Activated CD4-positive, alpha-beta memory T cell treated with anti-CD3 and anti-CD28 coated beads for 36 hours (primary cell): Measurements from ENCODE around the gene KREMEN2. TPM values are rescaled to one million over a fixed set of nuclear protein-coding genes. Genes with fewer than 3 reads are reported as not detected.

Experiments used
- CTCF ChIA-PET: fragments of 350-600 bp; sonication (Branson Sonifier 250); formaldehyde crosslinking; loops from one replicate; lab custom pipeline; 2021; ENCODE audit warnings: antibody characterized with exemption, inconsistent platforms; lab: Charles Lee
- POLR2A ChIA-PET: fragments of 350-600 bp; sonication (Branson Sonifier 250); formaldehyde crosslinking; loops from one replicate; lab custom pipeline; 2021; ENCODE audit warnings: antibody characterized with exemption; lab: Charles Lee
- DNase-seq: peaks from one replicate; pipeline ENCODE4 v3.0.0-alpha.2; 2020
- H3K27ac Mint-ChIP-seq: one replicate; pipeline ENCODE4 v1.8.0; 2021; ENCODE audit warnings: mixed read lengths
- H3K27me3 Mint-ChIP-seq: one replicate; pipeline ENCODE4 v1.8.0; 2021; ENCODE audit warnings: mixed read lengths
- H3K36me3 Mint-ChIP-seq: one replicate; pipeline ENCODE4 v1.8.0; 2021; ENCODE audit warnings: mixed read lengths
- H3K4me1 Mint-ChIP-seq: one replicate; pipeline ENCODE4 v1.8.0; 2021; ENCODE audit warnings: low read depth, mixed read lengths
- H3K4me3 Mint-ChIP-seq: one replicate; pipeline ENCODE4 v1.8.0; 2021; ENCODE audit warnings: mild to moderate bottlenecking, mixed read lengths
- H3K9me3 Mint-ChIP-seq: one replicate; pipeline ENCODE4 v1.8.0; 2021; ENCODE audit warnings: mixed read lengths
- intact Hi-C: fragments of 100-400 bp; cut with micrococcal nuclease; formaldehyde crosslinking; loops from one replicate; pipeline ENCODE4 v1.15.1; 2023
- total RNA-seq, 2 experiments: library from RNA; stranded (reverse); gene quantifications; one replicate each; pipeline ENCODE4 v1.2.3, GENCODE V29; 2021

The KREMEN2 gene
- total RNA-seq, 2 experiments from 2014 or later, result not detected

- Mint-ChIP-seq H3K4me1 (no peaks in the 10 kb centered on the region), H3K4me3 (no peak overlapping the region), H3K27ac (no peak overlapping the region), H3K9me3 (no peaks in the 10 kb centered on the region), H3K36me3 (no peaks in the 10 kb centered on the region), H3K27me3 (peaks cover 24% of the 10 kb centered on the region)
- DNase-seq, result no peak
- CTCF ChIA-PET, result interaction anchor here (1.5 kb wide), 1 partner anchor 75 kb away, joined by 3 read pairs; no protein-coding TSS in a partner anchor
- POLR2A ChIA-PET, result interaction anchor here (0.6 kb wide), 1 partner anchor 33 kb away, joined by 3 read pairs; no protein-coding TSS in a partner anchor
- intact Hi-C loops, result no loop called here
Observed at GRCh38 chr16:2956579-2956956, 7.5 kb upstream of the KREMEN2 start.

- ChIA-PET CTCF (interaction anchor here (0.6 to 1.2 kb wide), 3 partner anchors 8 to 78 kb away, joined by 3 to 4 read pairs (median 3); no protein-coding TSS in a partner anchor), POLR2A (interaction anchor here (0.6 kb wide), 1 partner anchor 13 kb away, joined by 4 read pairs; no protein-coding TSS in a partner anchor)
- no peaks in the 10 kb centered on the region for H3K9me3 Mint-ChIP-seq
- no peak overlapping the region for H3K27ac Mint-ChIP-seq
- no peak for DNase-seq
- intact Hi-C loops, result no loop called here
- peaks cover 36% of the 10 kb centered on the region for H3K27me3 Mint-ChIP-seq
- H3K4me1 Mint-ChIP-seq, result peaks cover 10% of the 10 kb centered on the region
- H3K4me3 Mint-ChIP-seq, result no peak overlapping the region
- no peaks in the 10 kb centered on the region for H3K36me3 Mint-ChIP-seq
Observed at GRCh38 chr16:2959206-2959605, 4.9 kb upstream of the KREMEN2 start.

GRCh38 chr16:2960183-2961010 is 3.7 kb upstream of the KREMEN2 start:
- Mint-ChIP-seq H3K27me3 (peaks cover 37% of the 10 kb centered on the region), H3K27ac (no peak overlapping the region), H3K4me1 (peaks cover 13% of the 10 kb centered on the region), H3K36me3 (no peaks in the 10 kb centered on the region), H3K9me3 (no peaks in the 10 kb centered on the region), H3K4me3 (no peak overlapping the region)
- ChIA-PET CTCF (interaction anchor here (1.1 to 1.3 kb wide), 3 partner anchors 13 to 122 kb away, joined by 3 to 5 read pairs (median 3); no protein-coding TSS in a partner anchor), POLR2A (no interaction called here)
- DNase-seq, result no peak
- intact Hi-C loops, result no loop called here

GRCh38 chr16:2962334-2963073 is 1.6 kb upstream of the KREMEN2 start:
- Mint-ChIP-seq H3K9me3 (no peaks in the 10 kb centered on the region), H3K4me3 (no peak overlapping the region), H3K27ac (no peak overlapping the region), H3K36me3 (no peaks in the 10 kb centered on the region), H3K27me3 (peaks cover 30% of the 10 kb centered on the region), H3K4me1 (peaks cover 16% of the 10 kb centered on the region)
- ChIA-PET CTCF (interaction anchor here (0.5 to 1.9 kb wide), 6 partner anchors 8 to 71 kb away, joined by 3 to 4 read pairs (median 3); no protein-coding TSS in a partner anchor), POLR2A (no interaction called here)
- intact Hi-C loops, result no loop called here
- no peak for DNase-seq

GRCh38 chr16:2963074-2963722 is 877 bp upstream of the KREMEN2 start:
- peaks cover 34% of the 10 kb centered on the region for H3K27me3 Mint-ChIP-seq
- POLR2A ChIA-PET, result no interaction called here
- H3K4me3 Mint-ChIP-seq, result peak overlapping the region; percentile 43
- H3K4me1 Mint-ChIP-seq, result peaks cover 20% of the 10 kb centered on the region
- H3K27ac Mint-ChIP-seq, result no peak overlapping the region
- DNase-seq, result no peak
- intact Hi-C loops, result no loop called here
- H3K9me3 Mint-ChIP-seq, result no peaks in the 10 kb centered on the region
- H3K36me3 Mint-ChIP-seq, result no peaks in the 10 kb centered on the region
- CTCF ChIA-PET, result interaction anchor here (1.1 to 1.9 kb wide), 5 partner anchors 9 to 91 kb away, joined by 3 to 4 read pairs (median 3); no protein-coding TSS in a partner anchor

GRCh38 chr16:2964475-2965336 is 631 bp downstream of the KREMEN2 start:
- Mint-ChIP-seq H3K27me3 (peaks cover 39% of the 10 kb centered on the region), H3K36me3 (no peaks in the 10 kb centered on the region), H3K4me3 (peak overlapping the region; percentile 26), H3K9me3 (no peaks in the 10 kb centered on the region), H3K4me1 (peaks cover 27% of the 10 kb centered on the region), H3K27ac (no peak overlapping the region)
- intact Hi-C loops, result no loop called here
- DNase-seq, result peak; percentile 72
- CTCF ChIA-PET, result interaction anchor here (1.1 to 1.4 kb wide), 2 partner anchors 25 to 63 kb away, joined by 3 to 4 read pairs; no protein-coding TSS in a partner anchor
- POLR2A ChIA-PET, result no interaction called here

GRCh38 chr16:2966043-2966807 is 2.1 kb downstream of the KREMEN2 start:
- Mint-ChIP-seq H3K9me3 (no peaks in the 10 kb centered on the region), H3K27me3 (peaks cover 33% of the 10 kb centered on the region), H3K4me1 (peaks cover 35% of the 10 kb centered on the region), H3K27ac (no peak overlapping the region), H3K4me3 (no peak overlapping the region), H3K36me3 (peaks cover 8% of the 10 kb centered on the region)
- ChIA-PET CTCF (interaction anchor here (1.0 kb wide), 1 partner anchor 46 kb away, joined by 3 read pairs; no protein-coding TSS in a partner anchor), POLR2A (no interaction called here)
- DNase-seq, result no peak
- intact Hi-C loops, result no loop called here

GRCh38 chr16:2966808-2967191 is 2.7 kb downstream of the KREMEN2 start:
- Mint-ChIP-seq H3K9me3 (no peaks in the 10 kb centered on the region), H3K36me3 (peaks cover 8% of the 10 kb centered on the region), H3K27me3 (peaks cover 30% of the 10 kb centered on the region), H3K27ac (no peak overlapping the region), H3K4me3 (no peak overlapping the region), H3K4me1 (peaks cover 36% of the 10 kb centered on the region)
- intact Hi-C loops, result no loop called here
- POLR2A ChIA-PET, result no interaction called here
- DNase-seq, result no peak
- CTCF ChIA-PET, result interaction anchor here (0.5 to 1.0 kb wide), 2 partner anchors 8 to 47 kb away, joined by 3 read pairs; no protein-coding TSS in a partner anchor

- CTCF ChIA-PET, result interaction anchor here (0.5 to 1.0 kb wide), 2 partner anchors 8 to 47 kb away, joined by 3 read pairs; no protein-coding TSS in a partner anchor
Observed at GRCh38 chr16:2967211-2967631, 3.1 kb downstream of the KREMEN2 start.

GRCh38 chr16:2967721-2968161 is 3.7 kb downstream of the KREMEN2 start:
- Mint-ChIP-seq H3K9me3 (no peaks in the 10 kb centered on the region), H3K36me3 (peaks cover 17% of the 10 kb centered on the region), H3K27ac (no peak overlapping the region), H3K4me1 (peaks cover 38% of the 10 kb centered on the region), H3K4me3 (no peak overlapping the region), H3K27me3 (peaks cover 25% of the 10 kb centered on the region)
- intact Hi-C loops, result no loop called here
- no peak for DNase-seq
- ChIA-PET CTCF (no interaction called here), POLR2A (interaction anchor here (1.4 kb wide), 1 partner anchor 14 kb away, joined by 3 read pairs; no protein-coding TSS in a partner anchor)

More at GRCh38 chr16:2967211-2967631, 3.1 kb downstream of the KREMEN2 start:
- H3K36me3 Mint-ChIP-seq, result peaks cover 12% of the 10 kb centered on the region
- peaks cover 37% of the 10 kb centered on the region for H3K4me1 Mint-ChIP-seq
- H3K27ac Mint-ChIP-seq, result no peak overlapping the region
- intact Hi-C loops, result no loop called here
- no peak overlapping the region for H3K4me3 Mint-ChIP-seq
- no peaks in the 10 kb centered on the region for H3K9me3 Mint-ChIP-seq
- POLR2A ChIA-PET, result interaction anchor here (1.4 kb wide), 1 partner anchor 14 kb away, joined by 3 read pairs; no protein-coding TSS in a partner anchor
- DNase-seq, result no peak
- peaks cover 27% of the 10 kb centered on the region for H3K27me3 Mint-ChIP-seq
